Measurements from ENCODE around the gene TIMM44. TPM values are rescaled to one million over a fixed set of nuclear protein-coding genes. Genes with fewer than 3 reads are reported as not detected.

Gene TIMM44
- total RNA-seq, 1 donor from 2014 or later, result 75.4 TPM

- peak overlapping the region; percentile 74 for H3K4me3 Mint-ChIP-seq (ENCODE audit: unreplicated experiment)
- H3K9me3 Mint-ChIP-seq (ENCODE audit: low read depth), result no peaks in the 10 kb centered on the region
- H3K27ac Mint-ChIP-seq (ENCODE audit: unreplicated experiment), result peak overlapping the region; percentile 81
- H3K27me3 Mint-ChIP-seq (ENCODE audit: low read depth), result no peaks in the 10 kb centered on the region
- peaks cover 4% of the 10 kb centered on the region for H3K36me3 Mint-ChIP-seq (ENCODE audit: low read depth)
- TF ChIP-seq, protein P1, sequence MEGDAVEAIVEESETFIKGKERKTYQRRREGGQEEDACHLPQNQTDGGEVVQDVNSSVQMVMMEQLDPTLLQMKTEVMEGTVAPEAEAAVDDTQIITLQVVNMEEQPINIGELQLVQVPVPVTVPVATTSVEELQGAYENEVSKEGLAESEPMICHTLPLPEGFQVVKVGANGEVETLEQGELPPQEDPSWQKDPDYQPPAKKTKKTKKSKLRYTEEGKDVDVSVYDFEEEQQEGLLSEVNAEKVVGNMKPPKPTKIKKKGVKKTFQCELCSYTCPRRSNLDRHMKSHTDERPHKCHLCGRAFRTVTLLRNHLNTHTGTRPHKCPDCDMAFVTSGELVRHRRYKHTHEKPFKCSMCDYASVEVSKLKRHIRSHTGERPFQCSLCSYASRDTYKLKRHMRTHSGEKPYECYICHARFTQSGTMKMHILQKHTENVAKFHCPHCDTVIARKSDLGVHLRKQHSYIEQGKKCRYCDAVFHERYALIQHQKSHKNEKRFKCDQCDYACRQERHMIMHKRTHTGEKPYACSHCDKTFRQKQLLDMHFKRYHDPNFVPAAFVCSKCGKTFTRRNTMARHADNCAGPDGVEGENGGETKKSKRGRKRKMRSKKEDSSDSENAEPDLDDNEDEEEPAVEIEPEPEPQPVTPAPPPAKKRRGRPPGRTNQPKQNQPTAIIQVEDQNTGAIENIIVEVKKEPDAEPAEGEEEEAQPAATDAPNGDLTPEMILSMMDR (IDR thresholded peaks at IDR 0.05), result peak; percentile 80
- DNase-seq (ENCODE audit: low spot score), result peak; percentile 87
- H3K4me1 Mint-ChIP-seq (ENCODE audit: low read depth), result peaks cover 40% of the 10 kb centered on the region
These were observed 26.0 kb downstream of the TIMM44 start for GRCh38 chr19:7917267-7918061.

GRCh38 chr19:7916955-7917266 lies 26.6 kb downstream of the TIMM44 start:
- Mint-ChIP-seq H3K4me3 (ENCODE audit: unreplicated experiment) (peak overlapping the region; percentile 74), H3K4me1 (ENCODE audit: low read depth) (peaks cover 36% of the 10 kb centered on the region), H3K9me3 (ENCODE audit: low read depth) (no peaks in the 10 kb centered on the region), H3K36me3 (ENCODE audit: low read depth) (peaks cover 6% of the 10 kb centered on the region), H3K27me3 (ENCODE audit: low read depth) (no peaks in the 10 kb centered on the region), H3K27ac (ENCODE audit: unreplicated experiment) (peak overlapping the region; percentile 81)
- DNase-seq (ENCODE audit: low spot score), result no peak
- TF ChIP-seq, protein P1 (IDR thresholded peaks at IDR 0.05), result no peak

DNA sequence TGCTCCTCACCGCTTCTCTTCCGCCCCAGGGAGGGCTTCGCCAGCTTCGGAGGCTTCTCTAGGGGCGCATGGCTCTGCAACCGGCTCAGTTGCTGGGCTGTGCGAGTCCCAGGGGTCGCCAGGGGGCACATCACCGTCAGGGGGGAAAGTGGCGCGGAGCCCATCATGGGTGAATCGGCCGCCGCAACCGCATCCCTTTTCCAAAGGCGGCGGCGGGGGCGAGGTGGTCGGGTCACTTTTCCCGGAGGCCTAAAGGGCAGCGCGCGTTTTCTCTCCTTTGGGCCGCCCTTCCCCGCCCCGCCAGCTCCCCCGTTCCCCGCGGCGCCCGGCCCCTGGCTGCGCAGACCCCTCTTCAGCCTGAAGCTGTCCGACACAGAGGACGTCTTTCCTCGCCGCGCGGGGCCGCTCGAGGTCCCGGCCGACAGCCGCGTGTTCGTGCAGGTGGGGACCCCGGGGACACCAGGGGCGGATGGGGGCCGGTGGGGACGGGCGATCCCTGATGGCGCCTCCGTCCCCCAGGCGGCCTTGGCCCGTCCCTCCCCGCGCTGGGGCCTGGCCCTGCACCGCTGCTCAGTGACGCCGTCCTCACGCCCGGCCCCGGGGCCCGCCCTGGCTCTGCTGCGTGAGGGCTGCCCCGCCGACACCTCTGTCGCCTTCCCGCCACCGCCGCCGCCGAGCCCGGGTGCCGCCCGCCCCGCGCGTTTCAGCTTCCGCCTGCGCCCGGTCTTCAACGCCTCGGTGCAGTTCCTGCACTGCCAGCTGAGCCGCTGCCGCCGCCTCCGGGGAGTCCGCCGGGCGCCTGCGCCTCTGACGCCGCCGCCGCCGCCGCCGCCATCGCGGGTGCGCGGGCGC lies 27.1 kb downstream of the TIMM44 start:
- peak; percentile 89 for DNase-seq (ENCODE audit: low spot score)
- Mint-ChIP-seq H3K36me3 (ENCODE audit: low read depth) (peaks cover 8% of the 10 kb centered on the region), H3K27ac (ENCODE audit: unreplicated experiment) (no peak overlapping the region), H3K9me3 (ENCODE audit: low read depth) (no peaks in the 10 kb centered on the region), H3K4me1 (ENCODE audit: low read depth) (peaks cover 30% of the 10 kb centered on the region), H3K4me3 (ENCODE audit: unreplicated experiment) (peak overlapping the region; percentile 74), H3K27me3 (ENCODE audit: low read depth) (no peaks in the 10 kb centered on the region)
- TF ChIP-seq, protein P1 (IDR thresholded peaks at IDR 0.05), result peak; percentile 40

GRCh38 chr19:7915250-7916102 lies 28.0 kb downstream of the TIMM44 start:
- Mint-ChIP-seq H3K27ac (ENCODE audit: unreplicated experiment) (no peak overlapping the region), H3K4me3 (ENCODE audit: unreplicated experiment) (peak overlapping the region; percentile 57), H3K9me3 (ENCODE audit: low read depth) (no peaks in the 10 kb centered on the region), H3K36me3 (ENCODE audit: low read depth) (peaks cover 13% of the 10 kb centered on the region), H3K4me1 (ENCODE audit: low read depth) (peaks cover 24% of the 10 kb centered on the region), H3K27me3 (ENCODE audit: low read depth) (no peaks in the 10 kb centered on the region)
- DNase-seq (ENCODE audit: low spot score), result no peak
- TF ChIP-seq, protein P1 (IDR thresholded peaks at IDR 0.05), result no peak
